Parathyroid adenoma (tissue), 2 donors: Measurements from ENCODE around the gene C17orf107.

Experiments used
- H2AFZ ChIP-seq: fragments of 300-600 bp; sonication (generic); one replicate; pipeline ENCODE4 v1.7.0; 2017; ENCODE audit warnings: antibody characterized with exemption, mild to moderate bottlenecking
- H3K27ac ChIP-seq: fragments of 300-600 bp; sonication (generic); one replicate; pipeline ENCODE4 v1.7.0; 2017
- H3K27me3 ChIP-seq: fragments of 300-600 bp; sonication (generic); one replicate; pipeline ENCODE4 v1.7.0; 2017; ENCODE audit warnings: low read length; ENCODE audit not compliant: control insufficient read depth, insufficient read depth
- H3K36me3 ChIP-seq: fragments of 300-600 bp; sonication (generic); one replicate; pipeline ENCODE4 v1.7.0; 2017; ENCODE audit warnings: low read length; ENCODE audit not compliant: control insufficient read depth, insufficient read depth
- H3K4me1 ChIP-seq: fragments of 300-600 bp; sonication (generic); one replicate; pipeline ENCODE4 v1.7.0; 2017; ENCODE audit warnings: control low read depth
- H3K4me2 ChIP-seq: fragments of 300-600 bp; sonication (generic); one replicate; pipeline ENCODE4 v1.7.0; 2017; ENCODE audit warnings: low read length
- H3K4me3 ChIP-seq: fragments of 300-600 bp; sonication (generic); one replicate; pipeline ENCODE4 v1.7.0; 2017; ENCODE audit warnings: low read depth, low read length
- H3K79me2 ChIP-seq: fragments of 300-600 bp; sonication (generic); one replicate; pipeline ENCODE4 v1.7.0; 2017; ENCODE audit warnings: control low read depth
- H3K9ac ChIP-seq: fragments of 300-600 bp; sonication (generic); one replicate; pipeline ENCODE4 v1.7.0; 2017; ENCODE audit warnings: mild to moderate bottlenecking
- H3K9me3 ChIP-seq: fragments of 300-600 bp; sonication (generic); one replicate; pipeline ENCODE4 v1.7.0; 2017; ENCODE audit warnings: low read length; ENCODE audit not compliant: control insufficient read depth
- TF ChIP-seq, protein P1 (sequence below): fragments of 300-600 bp; sonication (generic); IDR thresholded peaks from one replicate; pipeline ENCODE4 v1.7.0; 2017; ENCODE audit warnings: antibody characterized with exemption, mild to moderate bottlenecking
- donor health status: primary hyperparathyroidism.

Gene C17orf107

GRCh38 chr17:4897785-4898184 is 1.6 kb upstream of the C17orf107 start:
- no peak overlapping the region for H3K4me3 ChIP-seq
- H3K9me3 ChIP-seq: no peaks in the 10 kb centered on the region
- H3K4me1 ChIP-seq: peaks cover 2% of the 10 kb centered on the region
- no peaks in the 10 kb centered on the region for H3K79me2 ChIP-seq
- H2AFZ ChIP-seq: no peak overlapping the region
- no peak overlapping the region for H3K4me2 ChIP-seq
- H3K27ac ChIP-seq: no peak overlapping the region
- H3K9ac ChIP-seq: no peak overlapping the region
- TF ChIP-seq, protein P1, sequence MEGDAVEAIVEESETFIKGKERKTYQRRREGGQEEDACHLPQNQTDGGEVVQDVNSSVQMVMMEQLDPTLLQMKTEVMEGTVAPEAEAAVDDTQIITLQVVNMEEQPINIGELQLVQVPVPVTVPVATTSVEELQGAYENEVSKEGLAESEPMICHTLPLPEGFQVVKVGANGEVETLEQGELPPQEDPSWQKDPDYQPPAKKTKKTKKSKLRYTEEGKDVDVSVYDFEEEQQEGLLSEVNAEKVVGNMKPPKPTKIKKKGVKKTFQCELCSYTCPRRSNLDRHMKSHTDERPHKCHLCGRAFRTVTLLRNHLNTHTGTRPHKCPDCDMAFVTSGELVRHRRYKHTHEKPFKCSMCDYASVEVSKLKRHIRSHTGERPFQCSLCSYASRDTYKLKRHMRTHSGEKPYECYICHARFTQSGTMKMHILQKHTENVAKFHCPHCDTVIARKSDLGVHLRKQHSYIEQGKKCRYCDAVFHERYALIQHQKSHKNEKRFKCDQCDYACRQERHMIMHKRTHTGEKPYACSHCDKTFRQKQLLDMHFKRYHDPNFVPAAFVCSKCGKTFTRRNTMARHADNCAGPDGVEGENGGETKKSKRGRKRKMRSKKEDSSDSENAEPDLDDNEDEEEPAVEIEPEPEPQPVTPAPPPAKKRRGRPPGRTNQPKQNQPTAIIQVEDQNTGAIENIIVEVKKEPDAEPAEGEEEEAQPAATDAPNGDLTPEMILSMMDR: no peak
- no peaks in the 10 kb centered on the region for H3K27me3 ChIP-seq
- H3K36me3 ChIP-seq: no peaks in the 10 kb centered on the region

GRCh38 chr17:4898351-4898750 is 985 bp upstream of the C17orf107 start:
- no peaks in the 10 kb centered on the region for H3K27me3 ChIP-seq
- H3K4me3 ChIP-seq: no peak overlapping the region

DNA sequence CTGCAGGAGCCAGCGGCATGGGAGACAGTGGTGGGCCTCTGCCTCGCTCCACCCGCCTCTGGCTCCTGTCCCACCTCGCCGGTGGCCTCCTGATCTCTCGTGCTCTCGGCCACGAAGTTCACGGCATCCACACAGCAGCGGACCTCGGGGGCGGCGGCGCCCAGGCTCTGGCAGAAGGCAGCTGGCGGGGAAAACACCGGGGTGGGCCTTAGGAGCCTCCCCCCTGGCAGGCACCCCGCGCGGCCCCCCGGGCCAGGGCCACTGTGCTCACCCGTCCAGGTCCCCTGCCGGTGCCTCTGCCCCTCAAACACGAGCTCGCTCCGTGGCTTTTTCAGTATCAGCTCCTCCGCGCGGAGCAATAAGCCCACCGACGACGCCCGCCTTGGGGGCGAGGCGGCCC is 409 bp upstream of the C17orf107 start:
- H3K27ac ChIP-seq: no peak overlapping the region
- H3K9ac ChIP-seq: no peak overlapping the region
- peak overlapping the region; percentile 70 for H2AFZ ChIP-seq
- H3K27me3 ChIP-seq: no peaks in the 10 kb centered on the region
- H3K36me3 ChIP-seq: no peaks in the 10 kb centered on the region
- TF ChIP-seq, protein P1: no peak
- H3K79me2 ChIP-seq: no peaks in the 10 kb centered on the region
- peaks cover 10% of the 10 kb centered on the region for H3K4me1 ChIP-seq
- H3K9me3 ChIP-seq: no peaks in the 10 kb centered on the region
- H3K4me2 ChIP-seq: peak overlapping the region; percentile 72
- peak overlapping the region; percentile 53 for H3K4me3 ChIP-seq

More at GRCh38 chr17:4898351-4898750, 985 bp upstream of the C17orf107 start:
- Histone ChIP-seq H2AFZ (no peak overlapping the region), H3K27ac (no peak overlapping the region), H3K9me3 (no peaks in the 10 kb centered on the region), H3K4me2 (no peak overlapping the region), H3K79me2 (no peaks in the 10 kb centered on the region), H3K4me1 (peaks cover 8% of the 10 kb centered on the region), H3K9ac (no peak overlapping the region), H3K36me3 (no peaks in the 10 kb centered on the region)
- TF ChIP-seq, protein P1: no peak

GRCh38 chr17:4900231-4901107 is 1.1 kb downstream of the C17orf107 start:
- Histone ChIP-seq H2AFZ (no peak overlapping the region), H3K27me3 (no peaks in the 10 kb centered on the region), H3K36me3 (no peaks in the 10 kb centered on the region), H3K4me3 (peak overlapping the region; percentile 0), H3K79me2 (no peaks in the 10 kb centered on the region), H3K27ac (peak overlapping the region; percentile 70), H3K9ac (no peak overlapping the region), H3K4me1 (peaks cover 10% of the 10 kb centered on the region), H3K4me2 (peak overlapping the region; percentile 72), H3K9me3 (no peaks in the 10 kb centered on the region)
- TF ChIP-seq, protein P1: no peak
